ENCODE results near the gene PNMA1. TPM values are rescaled to one million over a fixed set of nuclear protein-coding genes. Genes with fewer than 3 reads are reported as not detected.

The PNMA1 gene
- total RNA-seq, 4 donors from 2014 or later: 41.7 to 95.2 (median 47.6) TPM

DNA sequence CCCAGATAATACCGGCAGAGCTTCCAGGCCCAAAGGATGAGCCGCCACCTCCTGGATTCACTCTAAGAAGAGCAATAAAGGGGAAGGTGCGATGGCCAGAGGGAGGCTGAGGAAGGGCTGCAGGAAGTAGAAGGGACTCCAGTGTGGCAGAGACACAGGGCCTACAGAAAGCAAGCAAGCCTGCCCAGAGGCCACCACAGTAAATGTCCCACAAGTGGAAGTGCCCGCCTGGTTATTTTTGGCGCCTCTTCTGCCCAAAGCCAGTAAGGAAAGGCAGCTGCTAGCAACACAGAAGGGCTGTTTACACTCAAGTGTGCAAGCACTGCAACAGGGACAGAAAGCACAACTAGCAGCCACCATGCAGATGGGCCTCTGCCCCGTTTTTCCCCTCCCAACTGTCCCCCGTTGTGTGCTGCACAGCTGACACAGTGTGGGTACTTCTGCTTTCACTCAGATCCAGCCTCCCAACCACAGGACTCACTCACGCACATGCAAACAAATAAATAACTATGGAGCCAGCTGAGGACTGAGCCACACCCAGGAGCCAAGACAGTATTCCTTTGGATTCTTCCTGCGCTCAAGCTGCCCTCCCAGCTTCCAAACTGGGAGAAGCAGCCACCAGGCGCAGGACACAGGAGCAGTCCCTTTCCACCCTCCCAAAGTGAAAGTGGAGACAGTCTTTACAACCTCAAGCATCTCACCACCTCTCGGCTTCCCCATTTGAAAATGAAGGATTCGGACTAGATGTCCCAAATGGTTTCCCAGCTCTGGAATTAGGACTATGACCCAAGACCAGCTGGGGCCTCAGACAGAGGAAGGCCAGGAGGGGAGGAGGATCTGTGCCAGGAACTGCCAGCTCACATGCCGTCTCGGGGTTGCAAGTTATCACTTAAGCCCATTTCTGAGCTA lies 40.0 kb upstream of the PNMA1 start:
- TF ChIP-seq POLR2A (IDR thresholded peaks at IDR 0.05) (no peak), POLR2AphosphoS5 (IDR thresholded peaks at IDR 0.05) (peak; percentile 55)
- no peak for ATAC-seq
- WGBS, 2 donors (ENCODE audit: low coverage in 1 of 2): 20 to 22% methylated on average over 3 to 9 of the region's 14 CpGs
- no peaks in the 10 kb centered on the region for H3K9me3 ChIP-seq
- H3K4me1 ChIP-seq: peaks cover 52 to 100% (median 91%) of the 10 kb centered on the region in 3 donors
- no peaks in the 10 kb centered on the region for H3K27me3 ChIP-seq
- no peaks in the 10 kb centered on the region for H3K36me3 ChIP-seq
- H3K27ac ChIP-seq: peak overlapping the region; percentile 95 to 100 (median 98)
- H3K4me3 ChIP-seq: peak overlapping the region; percentile 4 to 34

DNA sequence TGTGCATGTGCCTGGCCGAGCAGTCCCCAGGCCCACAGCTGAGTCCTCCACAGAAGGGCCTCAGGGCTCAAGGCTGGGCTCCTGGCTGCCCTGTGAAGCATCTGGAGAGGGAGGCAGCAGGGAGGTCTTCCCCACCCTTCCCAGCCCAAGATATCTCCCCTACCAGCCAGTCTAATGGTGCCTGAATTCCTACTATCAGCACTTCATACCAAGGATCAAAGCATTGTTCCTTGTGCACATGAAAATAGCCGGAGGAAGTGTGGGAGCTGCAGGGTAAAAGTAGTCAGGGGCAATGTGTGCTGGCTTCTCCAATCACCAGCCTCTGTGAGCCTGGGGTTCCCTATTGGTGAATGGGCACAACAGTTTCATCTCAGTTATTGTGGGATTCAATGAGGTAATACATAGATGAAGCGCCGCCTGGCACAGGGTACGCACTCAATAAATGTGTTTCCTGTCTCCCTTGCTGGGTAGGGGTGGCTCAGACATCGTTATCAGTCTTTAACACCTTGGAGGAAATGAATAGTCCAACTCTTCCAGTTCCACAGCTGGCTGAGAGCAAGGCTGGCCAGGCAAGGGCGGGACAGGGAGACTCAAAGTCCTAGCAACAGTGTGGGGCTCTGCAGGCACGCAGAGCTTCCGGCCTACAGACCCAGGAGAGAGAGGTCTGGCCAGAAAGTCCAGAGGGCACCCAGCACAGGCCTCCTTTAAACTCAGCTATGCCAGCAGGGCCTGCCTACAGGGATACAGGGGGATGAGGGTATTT lies 39.1 kb upstream of the PNMA1 start:
- ATAC-seq: peak; percentile 51
- TF ChIP-seq POLR2A (IDR thresholded peaks at IDR 0.05) (no peak), POLR2AphosphoS5 (IDR thresholded peaks at IDR 0.05) (peak; percentile 78)
- H3K4me1 ChIP-seq: peaks cover 52 to 100% (median 87%) of the 10 kb centered on the region in 3 donors

DNA sequence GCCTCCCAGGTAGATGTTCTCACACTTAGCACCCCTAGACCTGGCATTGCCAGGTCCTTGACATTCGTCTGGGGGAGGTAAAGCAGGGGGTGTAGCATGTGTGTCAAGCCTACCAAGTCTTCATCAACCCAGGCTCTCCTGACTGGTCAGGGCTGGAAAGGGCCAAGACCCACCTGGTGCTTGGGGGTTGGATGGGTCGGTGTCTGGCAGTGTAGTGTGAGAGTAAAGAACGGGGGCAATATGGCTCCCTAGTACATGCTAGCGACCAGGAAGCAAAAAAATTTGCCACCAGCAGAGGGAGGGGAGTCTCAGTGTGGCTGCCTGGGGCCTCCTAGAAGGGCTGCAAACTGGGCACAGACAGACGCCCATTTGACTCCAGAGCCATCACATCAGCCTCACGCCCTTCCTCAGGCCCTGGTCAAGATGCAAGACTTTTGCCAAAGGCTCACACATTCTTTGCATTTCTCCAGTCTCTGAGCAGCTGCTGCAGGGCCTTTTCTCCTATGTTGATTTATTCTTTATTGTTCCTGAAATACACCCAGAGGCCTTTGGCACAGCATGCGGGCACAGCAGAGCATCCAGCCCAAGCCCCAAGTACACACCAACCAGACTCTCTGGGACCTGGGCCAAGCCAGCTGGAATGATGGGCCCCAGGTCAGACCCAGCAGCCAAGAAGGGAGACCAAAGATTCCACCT lies 38.3 kb upstream of the PNMA1 start:
- ATAC-seq: peak; percentile 58
- Histone ChIP-seq H3K9me3 (no peaks in the 10 kb centered on the region), H3K36me3 (no peaks in the 10 kb centered on the region), H3K27me3 (no peaks in the 10 kb centered on the region), H3K4me1 (peaks cover 47 to 100% (median 81%) of the 10 kb centered on the region in 3 donors), H3K4me3 (no peak overlapping the region), H3K27ac (peak overlapping the region; percentile 95 to 100 (median 98))
- WGBS, 2 donors (ENCODE audit: low coverage in 1 of 2): 44% methylated on average over 5 of the region's 7 CpGs; no CpG with 5 or more reads in 1 of the 2 donors
- TF ChIP-seq EP300 (IDR thresholded peaks at IDR 0.05) (no peak), POLR2AphosphoS5 (IDR thresholded peaks at IDR 0.05) (peak; percentile 79), POLR2A (IDR thresholded peaks at IDR 0.05) (no peak)
- TF ChIP-seq, protein P1, sequence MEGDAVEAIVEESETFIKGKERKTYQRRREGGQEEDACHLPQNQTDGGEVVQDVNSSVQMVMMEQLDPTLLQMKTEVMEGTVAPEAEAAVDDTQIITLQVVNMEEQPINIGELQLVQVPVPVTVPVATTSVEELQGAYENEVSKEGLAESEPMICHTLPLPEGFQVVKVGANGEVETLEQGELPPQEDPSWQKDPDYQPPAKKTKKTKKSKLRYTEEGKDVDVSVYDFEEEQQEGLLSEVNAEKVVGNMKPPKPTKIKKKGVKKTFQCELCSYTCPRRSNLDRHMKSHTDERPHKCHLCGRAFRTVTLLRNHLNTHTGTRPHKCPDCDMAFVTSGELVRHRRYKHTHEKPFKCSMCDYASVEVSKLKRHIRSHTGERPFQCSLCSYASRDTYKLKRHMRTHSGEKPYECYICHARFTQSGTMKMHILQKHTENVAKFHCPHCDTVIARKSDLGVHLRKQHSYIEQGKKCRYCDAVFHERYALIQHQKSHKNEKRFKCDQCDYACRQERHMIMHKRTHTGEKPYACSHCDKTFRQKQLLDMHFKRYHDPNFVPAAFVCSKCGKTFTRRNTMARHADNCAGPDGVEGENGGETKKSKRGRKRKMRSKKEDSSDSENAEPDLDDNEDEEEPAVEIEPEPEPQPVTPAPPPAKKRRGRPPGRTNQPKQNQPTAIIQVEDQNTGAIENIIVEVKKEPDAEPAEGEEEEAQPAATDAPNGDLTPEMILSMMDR (IDR thresholded peaks at IDR 0.05): peak in 3 of 4 experiments; percentile 45 to 54 (median 48)

More for the DNA sequence above, 39.1 kb upstream of the PNMA1 start:
- Histone ChIP-seq H3K4me3 (peak overlapping the region in 1 of 2 donors; percentile 34), H3K27ac (peak overlapping the region; percentile 95 to 100 (median 98)), H3K9me3 (no peaks in the 10 kb centered on the region), H3K27me3 (no peaks in the 10 kb centered on the region), H3K36me3 (no peaks in the 10 kb centered on the region)
- 46 to 47% methylated on average over 6 of the region's 9 CpGs for WGBS, 2 donors (ENCODE audit: low coverage in 1 of 2)

DNA sequence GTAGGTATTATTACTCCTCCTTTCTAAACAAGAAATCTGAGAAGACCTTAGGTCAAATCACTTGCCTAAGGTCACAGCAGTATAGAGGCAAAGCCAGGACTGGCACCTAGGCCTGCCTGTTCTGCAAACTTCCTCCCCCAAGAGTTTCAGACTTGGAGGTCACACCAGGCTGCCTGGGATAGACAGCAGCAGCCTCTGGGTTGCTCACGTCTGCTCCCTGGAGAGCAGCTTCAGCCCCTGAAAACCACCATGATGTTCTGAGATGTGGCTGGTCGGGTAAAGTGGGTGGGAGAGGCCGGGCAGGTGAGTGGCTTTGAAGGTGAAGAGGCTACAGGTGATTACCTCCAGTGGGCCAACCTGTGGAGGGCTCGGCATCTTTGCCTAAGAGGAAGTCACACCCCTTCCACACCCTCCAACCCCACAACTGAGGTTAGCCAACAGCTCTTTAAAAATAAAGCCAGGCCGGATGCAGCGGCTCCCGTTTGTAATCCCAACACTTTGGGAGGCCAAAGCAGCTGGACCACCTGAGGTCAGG lies 37.0 kb upstream of the PNMA1 start:
- no peaks in the 10 kb centered on the region for H3K36me3 ChIP-seq
- H3K27ac ChIP-seq: peak overlapping the region; percentile 75 to 100 (median 98)
- peaks cover 51 to 100% (median 81%) of the 10 kb centered on the region in 3 donors for H3K4me1 ChIP-seq
- no CpG with 5 or more reads among the region's 7 CpGs for WGBS, 2 donors (ENCODE audit: low coverage in 1 of 2)
- TF ChIP-seq EP300 (IDR thresholded peaks at IDR 0.05) (no peak), POLR2AphosphoS5 (IDR thresholded peaks at IDR 0.05) (no peak), POLR2A (IDR thresholded peaks at IDR 0.05) (no peak)
- TF ChIP-seq, protein P1 (IDR thresholded peaks at IDR 0.05): no peak
- no peak overlapping the region for H3K4me3 ChIP-seq
- no peaks in the 10 kb centered on the region for H3K9me3 ChIP-seq
- H3K27me3 ChIP-seq: no peaks in the 10 kb centered on the region
- ATAC-seq: no peak

DNA sequence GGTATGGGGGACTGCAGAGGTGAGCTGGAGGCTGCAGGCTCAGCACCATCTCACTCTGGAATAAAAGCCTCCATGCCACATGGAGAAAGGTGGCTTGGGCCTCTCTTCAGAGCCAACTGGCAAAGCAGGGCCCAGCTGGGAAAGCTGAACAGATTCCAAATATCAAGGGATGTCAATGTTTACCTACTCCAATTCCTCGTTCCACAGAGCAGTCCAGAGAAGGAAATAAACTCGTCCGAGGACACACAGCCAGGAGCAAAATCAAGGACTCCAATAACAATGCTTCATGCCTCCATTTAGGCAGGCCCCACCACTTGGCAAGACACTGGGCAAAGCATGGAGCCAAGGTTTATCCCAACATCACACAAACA lies 36.3 kb upstream of the PNMA1 start:
- Histone ChIP-seq H3K27me3 (no peaks in the 10 kb centered on the region), H3K4me3 (no peak overlapping the region), H3K4me1 (peaks cover 51 to 100% (median 81%) of the 10 kb centered on the region in 3 donors), H3K9me3 (no peaks in the 10 kb centered on the region), H3K36me3 (no peaks in the 10 kb centered on the region), H3K27ac (peak overlapping the region; percentile 75 to 100 (median 98))
- TF ChIP-seq POLR2A (IDR thresholded peaks at IDR 0.05): no peak
- no peak for TF ChIP-seq EP300 (IDR thresholded peaks at IDR 0.05)
- TF ChIP-seq, protein P1 (IDR thresholded peaks at IDR 0.05): no peak
- TF ChIP-seq POLR2AphosphoS5 (IDR thresholded peaks at IDR 0.05): peak; percentile 10
- ATAC-seq: no peak
- 0 to 10% methylated on average over 2 to 3 of the region's 3 CpGs for WGBS, 2 donors (ENCODE audit: low coverage in 1 of 2)

Data from gastroesophageal sphincter (tissue), 4 donors.